Colonic mucosa (tissue), 4 donors: ENCODE data around the gene MAPK10. TPM values are rescaled to one million over a fixed set of nuclear protein-coding genes. Genes with fewer than 3 reads are reported as not detected.
A peak's percentile ranks its signal among the peaks of the same experiment; 100 is the strongest.

Experiments
- DNase-seq: peaks from one replicate; pipeline ENCODE4 v3.0.0-alpha.2; 2020
- H3K27ac ChIP-seq: fragments of 200-600 bp; one replicate; pipeline ENCODE4 v1.8.0; 2021
- H3K27me3 ChIP-seq: fragments of 200-600 bp; one replicate; pipeline ENCODE4 v1.8.0; 2021
- H3K36me3 ChIP-seq: fragments of 200-600 bp; one replicate; pipeline ENCODE4 v1.8.0; 2021
- H3K4me1 ChIP-seq: fragments of 200-600 bp; one replicate; pipeline ENCODE4 v1.8.0; 2021; ENCODE audit warnings: mild to moderate bottlenecking
- H3K4me3 ChIP-seq: fragments of 200-600 bp; one replicate; pipeline ENCODE4 v1.8.0; 2021
- H3K9ac ChIP-seq, 2 donors: one replicate each; pipeline ENCODE4 v1.7.0; 2013; ENCODE audit warnings: control low read depth in 2 of 2, low read depth in 2 of 2, low read length in 2 of 2
- H3K9me3 ChIP-seq: fragments of 200-600 bp; one replicate; pipeline ENCODE4 v1.8.0; 2021
- CTCF ChIP-seq: fragments of 200-600 bp; IDR thresholded peaks from one replicate; pipeline ENCODE4 v1.8.0; 2022; ENCODE audit warnings: antibody characterized with exemption, mild to moderate bottlenecking
- intact Hi-C: fragments of 100-400 bp; cut with DNase I; formaldehyde crosslinking; loops from one replicate; pipeline ENCODE4 v1.14.1; 2022
- total RNA-seq, 2 donors: library from RNA; stranded (reverse); fragmentation: NEBNext Ultra II Directional in 1 of 2; extraction: Animal tissue kit (Norgen Biotek cat#: 25700) in 1 of 2; gene quantifications; one replicate each; pipeline ENCODE4 v1.2.1, GENCODE V29; 2021
- donor health status: healthy.
- donor health status: DM: no; HTN: no; CAD: no.
- donor health status: DM: no; HTN: no; CAD: no.

The MAPK10 gene
- total RNA-seq, 2 donors from 2014 or later: 2.6 to 4.4 TPM

GRCh38 chr4:86315579-86315978, 44.3 kb downstream of the MAPK10 start:
- TF ChIP-seq CTCF: no peak
- no peak overlapping the region for H3K4me3 ChIP-seq
- no peaks in the 10 kb centered on the region for H3K36me3 ChIP-seq
- H3K9ac ChIP-seq: no peak overlapping the region
- H3K9me3 ChIP-seq: no peaks in the 10 kb centered on the region
- intact Hi-C loops: no loop called here
- H3K27me3 ChIP-seq: no peaks in the 10 kb centered on the region
- H3K27ac ChIP-seq: no peak overlapping the region
- no peak for DNase-seq
- H3K4me1 ChIP-seq: no peaks in the 10 kb centered on the region

- Histone ChIP-seq H3K4me1 (no peaks in the 10 kb centered on the region), H3K4me3 (no peak overlapping the region), H3K27me3 (no peaks in the 10 kb centered on the region), H3K9ac (no peak overlapping the region), H3K9me3 (no peaks in the 10 kb centered on the region), H3K36me3 (no peaks in the 10 kb centered on the region), H3K27ac (no peak overlapping the region)
- DNase-seq: no peak
- TF ChIP-seq CTCF: no peak
- intact Hi-C loops: no loop called here
Observed at GRCh38 chr4:86313656-86314055, 46.2 kb downstream of the MAPK10 start.

- no peak overlapping the region for H3K27ac ChIP-seq
- intact Hi-C loops: no loop called here
- TF ChIP-seq CTCF: no peak
- no peaks in the 10 kb centered on the region for H3K4me1 ChIP-seq
- no peaks in the 10 kb centered on the region for H3K36me3 ChIP-seq
- DNase-seq: no peak
- H3K27me3 ChIP-seq: no peaks in the 10 kb centered on the region
- H3K9ac ChIP-seq: no peak overlapping the region
- no peaks in the 10 kb centered on the region for H3K9me3 ChIP-seq
- no peak overlapping the region for H3K4me3 ChIP-seq
Observed at GRCh38 chr4:86307432-86307831, 52.4 kb downstream of the MAPK10 start.

- DNase-seq: no peak
- Histone ChIP-seq H3K4me1 (no peaks in the 10 kb centered on the region), H3K27ac (no peak overlapping the region), H3K9ac (no peak overlapping the region), H3K9me3 (no peaks in the 10 kb centered on the region), H3K4me3 (no peak overlapping the region), H3K36me3 (no peaks in the 10 kb centered on the region), H3K27me3 (no peaks in the 10 kb centered on the region)
- TF ChIP-seq CTCF: no peak
- intact Hi-C loops: no loop called here
Observed at GRCh38 chr4:86306816-86307215, 53.0 kb downstream of the MAPK10 start.

GRCh38 chr4:86302830-86303229, 57.0 kb downstream of the MAPK10 start:
- no peak overlapping the region for H3K4me3 ChIP-seq
- H3K36me3 ChIP-seq: no peaks in the 10 kb centered on the region
- no peaks in the 10 kb centered on the region for H3K27me3 ChIP-seq
- H3K9ac ChIP-seq: no peak overlapping the region
- no peak overlapping the region for H3K27ac ChIP-seq
- DNase-seq: no peak
- no peaks in the 10 kb centered on the region for H3K4me1 ChIP-seq
- intact Hi-C loops: no loop called here
- TF ChIP-seq CTCF: no peak
- H3K9me3 ChIP-seq: no peaks in the 10 kb centered on the region

- Histone ChIP-seq H3K9ac (no peak overlapping the region), H3K9me3 (no peaks in the 10 kb centered on the region), H3K27ac (no peak overlapping the region), H3K4me1 (no peaks in the 10 kb centered on the region), H3K36me3 (no peaks in the 10 kb centered on the region), H3K27me3 (no peaks in the 10 kb centered on the region), H3K4me3 (no peak overlapping the region)
- intact Hi-C loops: no loop called here
- TF ChIP-seq CTCF: no peak
- peak; percentile 22 for DNase-seq
Observed at GRCh38 chr4:86302251-86302650, 57.6 kb downstream of the MAPK10 start.
